Hepatocyte (in vitro differentiated cells): Measurements from ENCODE around the gene BCCIP.

ENCODE experiments used
- CTCF ChIP-seq: fragments of 200-600 bp; sonication (generic); IDR thresholded peaks from 2 replicates; pipeline ENCODE4 v1.5.1; 2016; ENCODE audit warnings: antibody characterized with exemption, mild to moderate bottlenecking; ENCODE audit not compliant: poor library complexity
- EZH2 ChIP-seq: fragments of 200-600 bp; sonication (generic); IDR thresholded peaks from 2 replicates; pipeline ENCODE4 v1.6.1; 2016; ENCODE audit warnings: antibody characterized with exemption, mild to moderate bottlenecking, borderline replicate concordance
- EZH2phosphoT487 ChIP-seq: fragments of 200-600 bp; sonication (generic); IDR thresholded peaks from one replicate; pipeline ENCODE4 v1.6.1; 2018; ENCODE audit warnings: antibody characterized with exemption, mild to moderate bottlenecking, low read depth, moderate library complexity; ENCODE audit not compliant: unreplicated experiment, severe bottlenecking

GRCh38 chr10:125797994-125798662 lies 25.2 kb upstream of the BCCIP start:
- no peak for TF ChIP-seq EZH2
- TF ChIP-seq CTCF: no peak
- TF ChIP-seq EZH2phosphoT487: no peak
